HG03095 (cell line): ENCODE results near the gene TMEM40.
"Not testable (repeated sequence)": the region's sequence is repeated elsewhere in the genome, so short reads cannot be mapped to it uniquely, and the experiment has no call there.

Source experiments
- ATAC-seq: cut with Tn5 transposase; IDR thresholded peaks from one replicate; pipeline ENCODE4 v1.9.1; 2021; ENCODE audit warnings: moderate library complexity; ENCODE audit not compliant: unreplicated experiment

Gene TMEM40

GRCh38 chr3:12777171-12777570, 18.1 kb upstream of the TMEM40 start:
- no peak for ATAC-seq

GRCh38 chr3:12775970-12776369, 16.9 kb upstream of the TMEM40 start:
- ATAC-seq = not testable (repeated sequence)

GRCh38 chr3:12775226-12775625, 16.2 kb upstream of the TMEM40 start:
- no peak for ATAC-seq

GRCh38 chr3:12774619-12775018, 15.6 kb upstream of the TMEM40 start:
- no peak for ATAC-seq

GRCh38 chr3:12773710-12774086, 14.6 kb upstream of the TMEM40 start:
- ATAC-seq = no peak

- ATAC-seq = no peak
These were observed 14.1 kb upstream of the TMEM40 start for GRCh38 chr3:12773030-12773709.

- no peak for ATAC-seq
These were observed 13.4 kb upstream of the TMEM40 start for GRCh38 chr3:12772462-12772861.

- ATAC-seq = no peak
These were observed 12.2 kb upstream of the TMEM40 start for GRCh38 chr3:12771236-12771635.

GRCh38 chr3:12769761-12770160, 10.7 kb upstream of the TMEM40 start:
- no peak for ATAC-seq

- no peak for ATAC-seq
These were observed 9.8 kb upstream of the TMEM40 start for GRCh38 chr3:12768579-12769527.

- no peak for ATAC-seq
These were observed 7.5 kb upstream of the TMEM40 start for GRCh38 chr3:12766541-12766940.

GRCh38 chr3:12764171-12764776, 5.2 kb upstream of the TMEM40 start:
- ATAC-seq = no peak

- no peak for ATAC-seq
These were observed 870 bp upstream of the TMEM40 start for GRCh38 chr3:12759693-12760565.

GRCh38 chr3:12758025-12758781, 856 bp downstream of the TMEM40 start:
- peak; percentile 51 for ATAC-seq

GRCh38 chr3:12756635-12757034, 2.4 kb downstream of the TMEM40 start:
- ATAC-seq = no peak

- ATAC-seq = no peak
These were observed 2.9 kb downstream of the TMEM40 start for GRCh38 chr3:12756175-12756574.

- ATAC-seq = no peak
These were observed 3.3 kb downstream of the TMEM40 start for GRCh38 chr3:12755754-12756153.

GRCh38 chr3:12754313-12754712, 4.7 kb downstream of the TMEM40 start:
- no peak for ATAC-seq

GRCh38 chr3:12753275-12754028, 5.6 kb downstream of the TMEM40 start:
- ATAC-seq = no peak
